NCI-H128 (cell line): Measurements from ENCODE around the gene RRP1B.
A peak's percentile ranks its signal among the peaks of the same experiment; 100 is the strongest.
"Not testable (repeated sequence)": the region's sequence is repeated elsewhere in the genome, so short reads cannot be mapped to it uniquely, and the experiment has no call there.

Source experiments
- DNase-seq: peaks from one replicate; lab custom pipeline; 2025; ENCODE audit not compliant: unreplicated experiment; lab: John Stamatoyannopoulos, UW

The RRP1B gene

GRCh38 chr21:43640400-43640799 is 19.0 kb upstream of the RRP1B start:
- DNase-seq = no peak

- DNase-seq = no peak
These were observed 16.2 kb upstream of the RRP1B start for GRCh38 chr21:43643193-43643592.

GRCh38 chr21:43644071-43644470 is 15.3 kb upstream of the RRP1B start:
- DNase-seq = no peak

- DNase-seq = no peak
These were observed 14.8 kb upstream of the RRP1B start for GRCh38 chr21:43644609-43645008.

- no peak for DNase-seq
These were observed 14.0 kb upstream of the RRP1B start for GRCh38 chr21:43645136-43645891.

GRCh38 chr21:43645976-43646375 is 13.4 kb upstream of the RRP1B start:
- DNase-seq = no peak

GRCh38 chr21:43646550-43647260 is 12.7 kb upstream of the RRP1B start:
- DNase-seq = peak; percentile 68

- no peak for DNase-seq
These were observed 11.2 kb upstream of the RRP1B start for GRCh38 chr21:43648171-43648570.

GRCh38 chr21:43651926-43652325 is 7.4 kb upstream of the RRP1B start:
- DNase-seq = not testable (repeated sequence)

- no peak for DNase-seq
These were observed 6.7 kb upstream of the RRP1B start for GRCh38 chr21:43652616-43653015.

- no peak for DNase-seq
These were observed 5.7 kb upstream of the RRP1B start for GRCh38 chr21:43653626-43654025.

- no peak for DNase-seq
These were observed 4.4 kb upstream of the RRP1B start for GRCh38 chr21:43654806-43655489.

GRCh38 chr21:43657355-43658087 is 1.8 kb upstream of the RRP1B start:
- DNase-seq = no peak

- DNase-seq = no peak
These were observed 1.1 kb upstream of the RRP1B start for GRCh38 chr21:43658088-43658741.

- DNase-seq = no peak
These were observed 608 bp upstream of the RRP1B start for GRCh38 chr21:43658769-43659135.

- no peak for DNase-seq
These were observed 2.9 kb downstream of the RRP1B start for GRCh38 chr21:43662286-43662685.

GRCh38 chr21:43663033-43663432 is 3.7 kb downstream of the RRP1B start:
- DNase-seq = no peak

GRCh38 chr21:43664358-43664757 is 5.0 kb downstream of the RRP1B start:
- no peak for DNase-seq

- DNase-seq = no peak
These were observed 6.5 kb downstream of the RRP1B start for GRCh38 chr21:43665879-43666278.

- DNase-seq = no peak
These were observed 8.0 kb downstream of the RRP1B start for GRCh38 chr21:43667191-43667904.
